Psoas muscle (tissue), 8 donors: ENCODE data around the gene DYNLT3. TPM values are rescaled to one million over a fixed set of nuclear protein-coding genes. Genes with fewer than 3 reads are reported as not detected.
A peak's percentile ranks its signal among the peaks of the same experiment; 100 is the strongest.

Source experiments
- ATAC-seq, 4 donors: fragments of 200-7000 bp; cut with Tn5 transposase; one replicate each; pipeline ENCODE4 v1.9.1; 2020; ENCODE audit warnings: moderate library complexity in 3 of 4, mild to moderate bottlenecking in 2 of 4
- DNase-seq, 2 donors: peaks; one replicate each; pipeline ENCODE4 v3.0.0-alpha.2; 2020
- H3K27ac ChIP-seq: fragments of 200-600 bp; one replicate; pipeline ENCODE4 v1.8.0; 2022
- H3K27me3 ChIP-seq, 3 donors: fragments of 200-600 bp in 1 of 3; one replicate each; pipeline versions ENCODE4 v1.6.1 to v1.8.0; 2013 to 2022; ENCODE audit warnings: low read length in 2 of 3, mild to moderate bottlenecking in 2 of 3, moderate library complexity in 1 of 3; ENCODE audit not compliant: insufficient read depth in 3 of 3
- H3K36me3 ChIP-seq, 2 donors: fragments of 200-600 bp in 1 of 2; one replicate each; pipeline versions ENCODE4 v1.6.1 to v1.8.0; 2013 to 2022; ENCODE audit warnings: low read depth in 1 of 2, mild to moderate bottlenecking in 1 of 2, moderate library complexity in 1 of 2; ENCODE audit not compliant: insufficient read depth in 1 of 2
- H3K4me1 ChIP-seq: fragments of 200-600 bp; one replicate; pipeline ENCODE4 v1.8.0; 2022
- H3K4me3 ChIP-seq: fragments of 200-600 bp; one replicate; pipeline ENCODE4 v1.8.0; 2022; ENCODE audit warnings: mild to moderate bottlenecking
- H3K9me3 ChIP-seq: fragments of 200-600 bp; one replicate; pipeline ENCODE4 v1.8.0; 2022
- WGBS, 3 donors: extraction: QIAGEN DNeasy Blood & Tissue Kit; methylation state at CpG; one replicate each; pipeline versions ENCODE4 v1.1.6 to v1.1.7; 2013; 5-methylcytosine and 5-hydroxymethylcytosine counted together
- intact Hi-C, 2 donors: fragments of 100-400 bp; cut with DNase I; formaldehyde crosslinking; loops; one replicate each; pipeline versions ENCODE4 v1.11.0 to v1.14.2; 2022
- long read RNA-seq, 2 donors: library from polyadenylated mRNA; unstranded; transcript quantifications; one replicate each; pipeline ENCODE4 v2.0.0, GENCODE V29; 2021
- polyA plus RNA-seq, 3 donors: library from polyadenylated mRNA; stranded (reverse); fragments of 200-250 nt; gene quantifications; one replicate each; pipeline ENCODE4 v1.2.3, GENCODE V29; 2013
- total RNA-seq, 4 donors: library from RNA; stranded (reverse); fragmentation: NEBNext Ultra II Directional in 2 of 4; extraction: Animal tissue kit (Norgen Biotek cat#: 25700) in 2 of 4; gene quantifications; one replicate each; pipeline versions ENCODE4 v1.2.1 to v1.2.4, GENCODE V29; 2021 to 2023
- TF ChIP-seq, protein P1 (sequence below): fragments of 200-600 bp; IDR thresholded peaks from one replicate; pipeline ENCODE4 v1.8.0; 2022; ENCODE audit warnings: antibody characterized with exemption
- donor health status: healthy with polysubstance abuse.
- donor health status: DM: no; HTN: no; CAD: no; lungs with moderate emphysema.
- donor health status: Bipolar disorder and iron deficiency.
- donor health status: healthy.
- donor health status: DM: yes; HTN: yes; CAD: no.
- donor health status: DM: no; HTN: no; CAD: no.
- donor health status: DM: no; HTN: no; CAD: no.
- donor health status: DM: yes; HTN: yes; CAD: no.

DYNLT3 gene
- total RNA-seq (10 to 100 TPM; 12.8 to 16.9 (median 14.5) TPM), polyA plus RNA-seq (10 to 100 TPM in 2 of 3 donors, 1 to 10 TPM in 1; 9.1 to 12.5 (median 11.2) TPM)
- long read RNA-seq, donor 1, transcript DYNLT3-201 (5 exons, 2,217 nt) = major isoform, 13 of 13 reads
- long read RNA-seq, donor 1, partial matches to known transcripts = 0 of 13 reads
- long read RNA-seq, donor 1, other reads (novel, unspliced or antisense) = 0 of 13 reads
- long read RNA-seq, donor 2, transcript DYNLT3-201 (5 exons, 2,217 nt) = major isoform, 26 of 26 reads
- long read RNA-seq, donor 2, partial matches to known transcripts = 0 of 26 reads
- long read RNA-seq, donor 2, other reads (novel, unspliced or antisense) = 0 of 26 reads

DNA sequence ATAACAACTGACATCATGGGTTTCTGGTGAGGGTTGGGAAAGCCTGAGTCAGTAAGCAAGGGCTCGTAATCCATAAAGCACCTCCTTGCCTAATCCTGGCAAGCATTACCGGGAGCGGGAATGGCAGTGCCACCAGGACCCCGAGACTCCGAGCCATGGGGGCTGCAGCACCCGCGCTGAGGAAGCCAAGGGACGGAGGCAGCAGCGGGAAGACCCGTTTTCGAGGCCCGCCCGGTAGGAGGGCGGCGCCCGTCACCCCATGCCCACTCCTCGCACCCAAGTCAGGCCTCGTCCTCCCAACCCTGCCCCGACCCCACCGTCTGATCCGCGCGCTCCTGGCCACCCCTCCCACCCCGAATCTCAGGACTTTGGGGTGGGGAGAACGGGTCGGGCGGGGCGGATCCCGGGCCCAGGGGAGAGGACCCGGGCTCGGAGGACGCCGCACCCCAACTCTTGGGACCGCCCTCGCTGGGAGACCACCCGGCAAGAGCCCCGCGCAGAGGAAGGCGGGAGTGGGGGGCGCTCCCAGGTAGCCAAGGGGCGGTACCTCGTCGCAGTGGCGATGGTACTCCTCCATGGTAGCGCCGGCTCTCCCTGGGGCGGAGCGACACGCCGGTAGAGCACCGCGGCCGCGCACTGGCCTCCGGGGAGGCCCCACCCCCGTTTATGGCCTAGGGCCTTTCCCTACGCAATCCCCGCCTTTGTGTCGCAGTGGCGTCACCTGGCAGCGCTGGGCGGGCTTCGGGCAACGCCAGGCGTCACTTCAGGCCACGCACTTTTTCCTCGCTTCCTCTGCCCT is at the start of gene DYNLT3:
Gene DYNLT3 (minus strand): TSS at position 638 of the 799 bp plus-strand sequence. CDS start 61 bp downstream, at position 577.
- Histone ChIP-seq H3K27ac (peak within 1 kb of the TSS; percentile 77), H3K9me3 (no peaks in the 10 kb centered on the region), H3K4me1 (no peaks in the 10 kb centered on the region), H3K4me3 (peak within 1 kb of the TSS; percentile 81), H3K27me3 (peaks cover 0 to 7% (median 0%) of the 10 kb centered on the region in 3 donors), H3K36me3 (no peaks in the 10 kb centered on the region)
- ATAC-seq (peak; percentile 96 to 99 (median 99)), DNase-seq (peak; percentile 83 to 87)
- TF ChIP-seq, protein P1, sequence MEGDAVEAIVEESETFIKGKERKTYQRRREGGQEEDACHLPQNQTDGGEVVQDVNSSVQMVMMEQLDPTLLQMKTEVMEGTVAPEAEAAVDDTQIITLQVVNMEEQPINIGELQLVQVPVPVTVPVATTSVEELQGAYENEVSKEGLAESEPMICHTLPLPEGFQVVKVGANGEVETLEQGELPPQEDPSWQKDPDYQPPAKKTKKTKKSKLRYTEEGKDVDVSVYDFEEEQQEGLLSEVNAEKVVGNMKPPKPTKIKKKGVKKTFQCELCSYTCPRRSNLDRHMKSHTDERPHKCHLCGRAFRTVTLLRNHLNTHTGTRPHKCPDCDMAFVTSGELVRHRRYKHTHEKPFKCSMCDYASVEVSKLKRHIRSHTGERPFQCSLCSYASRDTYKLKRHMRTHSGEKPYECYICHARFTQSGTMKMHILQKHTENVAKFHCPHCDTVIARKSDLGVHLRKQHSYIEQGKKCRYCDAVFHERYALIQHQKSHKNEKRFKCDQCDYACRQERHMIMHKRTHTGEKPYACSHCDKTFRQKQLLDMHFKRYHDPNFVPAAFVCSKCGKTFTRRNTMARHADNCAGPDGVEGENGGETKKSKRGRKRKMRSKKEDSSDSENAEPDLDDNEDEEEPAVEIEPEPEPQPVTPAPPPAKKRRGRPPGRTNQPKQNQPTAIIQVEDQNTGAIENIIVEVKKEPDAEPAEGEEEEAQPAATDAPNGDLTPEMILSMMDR = no peak
- WGBS, 3 donors = 0 to 34% (median 1%) methylated on average over 32 to 67 of the region's 67 CpGs
- intact Hi-C loops = no loop called here

GRCh38 chrX:37896511-37896890 is 49.1 kb upstream of the DYNLT3 start:
- WGBS, 3 donors = 24 to 43% (median 27%) methylated on average over 1 of the region's 1 CpG
- intact Hi-C loops = no loop called here
- no peaks in the 10 kb centered on the region for H3K36me3 ChIP-seq
- H3K9me3 ChIP-seq = no peaks in the 10 kb centered on the region
- H3K27ac ChIP-seq = no peak overlapping the region
- ATAC-seq (no peak), DNase-seq (no peak)
- TF ChIP-seq, protein P1 = no peak
- H3K4me3 ChIP-seq = no peak overlapping the region
- H3K4me1 ChIP-seq = no peaks in the 10 kb centered on the region
- no peaks in the 10 kb centered on the region for H3K27me3 ChIP-seq

- DNase-seq (no peak), ATAC-seq (no peak)
- Histone ChIP-seq H3K4me3 (no peak overlapping the region), H3K9me3 (no peaks in the 10 kb centered on the region), H3K4me1 (no peaks in the 10 kb centered on the region), H3K36me3 (no peaks in the 10 kb centered on the region), H3K27ac (no peak overlapping the region), H3K27me3 (no peaks in the 10 kb centered on the region)
- intact Hi-C loops = no loop called here
- TF ChIP-seq, protein P1 = no peak
These were observed 48.6 kb upstream of the DYNLT3 start for GRCh38 chrX:37895795-37896510.

GRCh38 chrX:37894725-37895124 is 47.4 kb upstream of the DYNLT3 start:
- intact Hi-C loops = no loop called here
- no peak for ATAC-seq
- no peak for DNase-seq

More at GRCh38 chrX:37894725-37895124, 47.4 kb upstream of the DYNLT3 start:
- Histone ChIP-seq H3K36me3 (no peaks in the 10 kb centered on the region), H3K27ac (no peak overlapping the region), H3K4me3 (no peak overlapping the region), H3K4me1 (no peaks in the 10 kb centered on the region), H3K9me3 (no peaks in the 10 kb centered on the region), H3K27me3 (no peaks in the 10 kb centered on the region)
- TF ChIP-seq, protein P1 = no peak
- WGBS, 3 donors = 39 to 50% (median 42%) methylated on average over 3 of the region's 3 CpGs
